GM18861 (cell line): ENCODE results near the gene R3HCC1L.

Experiments
- ATAC-seq: cut with Tn5 transposase; IDR thresholded peaks from one replicate; pipeline ENCODE4 v1.9.1; 2021; ENCODE audit not compliant: unreplicated experiment

The R3HCC1L gene

GRCh38 chr10:98257961-98258360 is 123.5 kb downstream of the R3HCC1L start:
- no peak for ATAC-seq

GRCh38 chr10:98258683-98259454 is 124.4 kb downstream of the R3HCC1L start:
- ATAC-seq = no peak

GRCh38 chr10:98259606-98260315 is 125.3 kb downstream of the R3HCC1L start:
- ATAC-seq = no peak

- ATAC-seq = no peak
Measured at GRCh38 chr10:98260350-98260749, 125.9 kb downstream of the R3HCC1L start.

GRCh38 chr10:98260752-98261151 is 126.3 kb downstream of the R3HCC1L start:
- ATAC-seq = no peak

GRCh38 chr10:98261436-98262277 is 127.2 kb downstream of the R3HCC1L start:
- ATAC-seq = no peak

- ATAC-seq = no peak
Measured at GRCh38 chr10:98262571-98262970, 128.1 kb downstream of the R3HCC1L start.

GRCh38 chr10:98263088-98263487 is 128.6 kb downstream of the R3HCC1L start:
- no peak for ATAC-seq

- no peak for ATAC-seq
Measured at GRCh38 chr10:98264378-98265065, 130.1 kb downstream of the R3HCC1L start.

- no peak for ATAC-seq
Measured at GRCh38 chr10:98265403-98266378, 131.2 kb downstream of the R3HCC1L start.

- no peak for ATAC-seq
Measured at GRCh38 chr10:98266647-98267046, 132.2 kb downstream of the R3HCC1L start.

GRCh38 chr10:98267069-98267893 is 132.8 kb downstream of the R3HCC1L start:
- ATAC-seq = no peak

- no peak for ATAC-seq
Measured at GRCh38 chr10:98267894-98268693, 133.6 kb downstream of the R3HCC1L start, which contains the start of gene LOXL4. LOXL4 (minus strand) TSS chr10:98268194; CDS start chr10:98263019, 5,175 bp downstream.

- ATAC-seq = no peak
Measured at GRCh38 chr10:98268694-98269431, 134.4 kb downstream of the R3HCC1L start.

GRCh38 chr10:98269435-98269912 is 135.0 kb downstream of the R3HCC1L start:
- no peak for ATAC-seq

GRCh38 chr10:98270073-98270740 is 135.8 kb downstream of the R3HCC1L start:
- ATAC-seq = no peak

GRCh38 chr10:98270786-98271185 is 136.3 kb downstream of the R3HCC1L start:
- ATAC-seq = no peak
